IMR-90 (cell line): ENCODE measurements around the gene RUNX2. TPM values are rescaled to one million over a fixed set of nuclear protein-coding genes. Genes with fewer than 3 reads are reported as not detected.

Experiments
- ATAC-seq: fragments of 200-7000 bp; cut with Tn5 transposase; 2 replicates; pipeline ENCODE4 v1.9.1; 2020; ENCODE audit warnings: low read depth, mild to moderate bottlenecking, moderate library complexity
- BruUV-seq: library from RNA; stranded (reverse); fragments of 400-500 nt; replicated peaks from 2 replicates; lab custom pipeline; 2021; lab: Mats Ljungman, UMichigan
- CTCF ChIA-PET: fragments of 300-600 bp; formaldehyde crosslinking; extraction: SDS; loops from one replicate; lab custom pipeline; 2021; ENCODE audit warnings: antibody characterized with exemption; lab: Yijun Ruan, JAX
- POLR2A ChIA-PET: fragments of 300-600 bp; sonication (Branson Sonifier 250); formaldehyde crosslinking; loops from one replicate; lab custom pipeline; 2022; ENCODE audit warnings: antibody characterized with exemption; ENCODE audit not compliant: unreplicated experiment; lab: Charles Lee
- DNase-seq: peaks from one replicate; pipeline ENCODE4 v3.0.0; 2013
- H2AFZ ChIP-seq: replicated peaks from 2 replicates; pipeline ENCODE3; 2013; ENCODE audit warnings: low read length, mild to moderate bottlenecking; ENCODE audit not compliant: poor library complexity
- H2AK5ac ChIP-seq: 2 replicates; pipeline ENCODE4 v1.6.1; 2013; ENCODE audit warnings: low read depth, low read length, inconsistent platforms
- H2AK9ac ChIP-seq: replicated peaks from 2 replicates; pipeline ENCODE3; 2013; ENCODE audit warnings: mild to moderate bottlenecking, low read depth, low read length, moderate library complexity; ENCODE audit not compliant: poor library complexity
- H2BK120ac ChIP-seq: 2 replicates; pipeline ENCODE4 v1.6.1; 2013; ENCODE audit warnings: low read depth, low read length, inconsistent platforms
- H2BK15ac ChIP-seq: 3 replicates; pipeline ENCODE4 v1.6.1; 2013; ENCODE audit warnings: low read depth, low read length, inconsistent platforms
- H2BK20ac ChIP-seq: 2 replicates; pipeline ENCODE4 v1.6.1; 2013; ENCODE audit warnings: low read depth, mild to moderate bottlenecking, inconsistent platforms, low read length, moderate library complexity
- H2BK5ac ChIP-seq: 2 replicates; pipeline ENCODE4 v1.6.1; 2013; ENCODE audit warnings: mild to moderate bottlenecking, low read depth, low read length, inconsistent platforms; ENCODE audit not compliant: poor library complexity, severe bottlenecking
- H3K14ac ChIP-seq: replicated peaks from 2 replicates; pipeline ENCODE4 v1.6.1; 2013; ENCODE audit warnings: low read depth, low read length, inconsistent platforms
- H3K18ac ChIP-seq: 2 replicates; pipeline ENCODE4 v1.6.1; 2013; ENCODE audit warnings: low read depth, low read length, control low read depth
- H3K23ac ChIP-seq: 2 replicates; pipeline ENCODE4 v1.6.1; 2013; ENCODE audit warnings: low read depth, low read length, inconsistent platforms
- H3K27ac ChIP-seq: 2 replicates; pipeline ENCODE4 v1.5.1; 2013; ENCODE audit warnings: mild to moderate bottlenecking, control low read depth, low read length; ENCODE audit not compliant: insufficient read depth
- H3K27me3 ChIP-seq: 2 replicates; pipeline ENCODE4 v1.6.1; 2013; ENCODE audit warnings: low read length; ENCODE audit not compliant: control insufficient read depth, insufficient read depth
- H3K36me3 ChIP-seq: 2 replicates; pipeline ENCODE4 v1.6.1; 2013; ENCODE audit warnings: low read length, mixed read lengths; ENCODE audit not compliant: control insufficient read depth, insufficient read depth
- H3K4ac ChIP-seq: 2 replicates; pipeline ENCODE4 v1.6.1; 2013; ENCODE audit warnings: low read depth, low read length, inconsistent platforms
- H3K4me1 ChIP-seq: 2 replicates; pipeline ENCODE4 v1.6.1; 2013; ENCODE audit warnings: low read length, mixed read lengths; ENCODE audit not compliant: control insufficient read depth, insufficient read depth
- H3K4me2 ChIP-seq: 2 replicates; pipeline ENCODE4 v1.6.1; 2013; ENCODE audit warnings: low read depth, mild to moderate bottlenecking, control low read depth, low read length, moderate library complexity
- H3K4me3 ChIP-seq: 2 replicates; pipeline ENCODE4 v1.5.1; 2013; ENCODE audit warnings: low read depth, mild to moderate bottlenecking, control low read depth, low read length, moderate library complexity; ENCODE audit not compliant: insufficient read depth
- H3K56ac ChIP-seq: 2 replicates; pipeline ENCODE4 v1.6.1; 2013; ENCODE audit warnings: low read length, inconsistent platforms; ENCODE audit not compliant: insufficient read depth; ENCODE audit errors: extremely low read depth
- H3K79me1 ChIP-seq, 2 experiments: 2 replicates each; pipeline ENCODE4 v1.6.1; 2013; ENCODE audit warnings: low read length in 2 of 2, inconsistent platforms in 1 of 2, low read depth in 1 of 2
- H3K9ac ChIP-seq: 2 replicates; pipeline ENCODE4 v1.6.1; 2013; ENCODE audit warnings: low read depth, low read length, control low read depth
- H3K9me1 ChIP-seq: 2 replicates; pipeline ENCODE4 v1.6.1; 2013; ENCODE audit warnings: low read length, inconsistent platforms; ENCODE audit not compliant: insufficient read depth
- H3K9me3 ChIP-seq: 2 replicates; pipeline ENCODE4 v1.6.1; 2013; ENCODE audit warnings: low read length; ENCODE audit not compliant: control insufficient read depth, insufficient read depth
- H4K20me1 ChIP-seq: 2 replicates; pipeline ENCODE4 v1.6.1; 2013; ENCODE audit warnings: low read length, inconsistent platforms; ENCODE audit not compliant: insufficient read depth
- H4K5ac ChIP-seq: 2 replicates; pipeline ENCODE4 v1.6.1; 2013; ENCODE audit warnings: mild to moderate bottlenecking, low read depth, low read length, control low read depth
- H4K8ac ChIP-seq, 2 experiments: 2 replicates each; pipeline ENCODE4 v1.6.1; 2013; ENCODE audit warnings: low read depth in 2 of 2, low read length in 2 of 2, control low read depth in 1 of 2, inconsistent platforms in 1 of 2
- H4K91ac ChIP-seq: 2 replicates; pipeline ENCODE4 v1.6.1; 2013; ENCODE audit warnings: low read depth, low read length, inconsistent platforms; ENCODE audit not compliant: insufficient read depth
- CEBPB ChIP-seq: IDR thresholded peaks from 2 replicates; pipeline ENCODE4 v1.6.1; 2012; ENCODE audit warnings: low read depth, low read length, improper control_type of control experiment
- POLR2A ChIP-seq: IDR thresholded peaks from 2 replicates; pipeline ENCODE4 v1.6.1; 2012; ENCODE audit warnings: mild to moderate bottlenecking, low read depth, low read length
- SMC3 ChIP-seq: fragments of 150-350 bp; IDR thresholded peaks from 2 replicates; pipeline ENCODE4 v1.6.1; 2016; ENCODE audit warnings: low read depth, mild to moderate bottlenecking, antibody characterized with exemption, low read length, moderate library complexity
- WGBS, 2 experiments: methylation state at CpG; one replicate each; pipeline versions ENCODE4 v1.1.5 to v1.1.7; 2013; ENCODE audit warnings: missing lambda C conversion rate in 2 of 2; ENCODE audit not compliant: insufficient read length in 1 of 2; ENCODE audit errors: extremely low coverage in 2 of 2; 5-methylcytosine and 5-hydroxymethylcytosine counted together
- dilution Hi-C: fragments of 300-500 bp; cut with HindIII; formaldehyde crosslinking; loops from one replicate; pipeline ENCODE4 v1.14.3; 2018; ENCODE audit warnings: low sequenced_read_pairs; ENCODE audit not compliant: unreplicated experiment
- in situ Hi-C: fragments of 300-500 bp; cut with MboI; formaldehyde crosslinking; loops from 3 replicates; pipeline ENCODE4 v1.14.3; 2019; ENCODE audit warnings: low sequenced_read_pairs, inconsistent platforms, mixed read lengths
- intact Hi-C: fragments of 100-400 bp; cut with micrococcal nuclease; formaldehyde crosslinking; loops from 2 replicates; pipeline ENCODE4 v1.10.0; 2022
- polyA plus RNA-seq, 3 experiments: library from polyadenylated mRNA; depleted of rRNA; stranded (reverse); fragments of >200 nt; gene quantifications; 2 replicates each; pipeline ENCODE4 v1.2.3, GENCODE V29; 2012; ENCODE audit warnings: low replicate concordance in 1 of 3
- total RNA-seq: library from RNA; depleted of rRNA; stranded (reverse); fragments of >200 nt; gene quantifications from 2 replicates; pipeline ENCODE4 v1.2.3, GENCODE V29; 2012
- TF ChIP-seq, protein P1 (sequence below): fragments of 150-350 bp; IDR thresholded peaks from 2 replicates; pipeline ENCODE4 v1.6.1; 2017; ENCODE audit warnings: mild to moderate bottlenecking, antibody characterized with exemption, low read length, low read depth
- TF ChIP-seq, protein P2 (sequence below): conservative IDR thresholded peaks from 2 replicates; pipeline ENCODE4 v1.5.1; 2012; ENCODE audit warnings: mild to moderate bottlenecking, low read depth, low read length, improper control_type of control experiment

The RUNX2 gene
- total and polyA plus RNA-seq, 2 of the 4 experiments (the other 2 are of a cell fraction) = 2.3 to 4.7 TPM

DNA sequence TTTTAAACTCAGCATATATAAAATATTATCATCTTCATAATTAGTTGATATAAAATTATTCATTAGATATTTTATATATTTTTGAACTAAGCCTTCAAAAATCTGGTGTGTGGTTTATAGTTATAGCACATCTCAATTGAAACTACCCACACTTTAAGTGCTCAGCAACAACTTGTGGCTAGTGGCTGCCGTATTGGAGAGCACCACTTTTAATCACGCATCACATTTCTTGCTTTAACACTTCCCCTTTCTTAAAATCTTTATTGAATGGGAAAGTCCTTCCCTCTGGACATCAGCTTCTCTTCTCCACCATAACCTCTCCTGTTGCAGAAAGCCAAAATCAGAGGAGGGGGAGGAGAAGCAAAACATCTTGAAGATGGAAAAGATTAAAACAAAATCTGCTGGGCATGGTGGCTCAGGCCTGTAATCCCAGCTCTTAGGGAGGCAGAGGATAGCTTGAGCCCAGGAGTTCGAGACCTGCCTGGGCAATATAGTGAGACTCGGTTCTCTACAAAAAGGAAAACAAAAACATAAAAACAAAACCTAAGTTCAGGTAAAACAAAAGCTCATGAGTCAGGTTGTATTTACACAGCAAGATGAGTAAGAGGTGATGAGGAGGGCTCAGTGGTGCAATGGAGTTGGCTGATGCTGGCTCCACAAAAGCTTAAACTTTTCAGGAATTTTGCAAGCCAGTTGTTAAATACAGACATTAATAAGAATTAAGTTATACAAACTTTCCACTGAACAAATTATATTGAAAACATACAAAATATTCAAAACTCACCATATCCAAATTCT, 286.6 kb downstream of the RUNX2 start:
- no peaks in the 10 kb centered on the region for H3K27me3 ChIP-seq
- no peak overlapping the region for H2BK20ac ChIP-seq
- no peak overlapping the region for H4K91ac ChIP-seq
- no peak overlapping the region for H3K4me3 ChIP-seq
- POLR2A ChIA-PET = no interaction called here
- BruUV-seq = no TSS peak
- H4K20me1 ChIP-seq = no peaks in the 10 kb centered on the region
- no peaks in the 10 kb centered on the region for H3K4me1 ChIP-seq
- no peaks in the 10 kb centered on the region for H3K36me3 ChIP-seq
- H3K4ac ChIP-seq = no peak overlapping the region
- intact Hi-C loops (no loop called here), in situ Hi-C loops (no loop called here), dilution Hi-C loops (no loop called here)
- no peak overlapping the region for H3K9ac ChIP-seq
- WGBS, 2 experiments = no CpG with 5 or more reads among the region's 4 CpGs
- no peak overlapping the region for H2BK15ac ChIP-seq
- no peak overlapping the region for H2AFZ ChIP-seq
- no peaks in the 10 kb centered on the region for H3K9me1 ChIP-seq
- ATAC-seq (no peak), DNase-seq (peak; percentile 38)
- H3K56ac ChIP-seq = no peak overlapping the region
- H3K23ac ChIP-seq = no peak overlapping the region
- H4K5ac ChIP-seq = no peak overlapping the region
- no peak overlapping the region for H3K14ac ChIP-seq
- no peak overlapping the region for H4K8ac ChIP-seq
- CTCF ChIA-PET = no interaction called here
- H3K79me1 ChIP-seq = no peaks in the 10 kb centered on the region
- H3K9me3 ChIP-seq = no peaks in the 10 kb centered on the region
- no peak overlapping the region for H2BK5ac ChIP-seq
- H2BK120ac ChIP-seq = no peak overlapping the region
- TF ChIP-seq POLR2A (no peak), SMC3 (no peak), CEBPB (peak; percentile 35; the same call in 1 of the 2 replicates)
- TF ChIP-seq, protein P1, sequence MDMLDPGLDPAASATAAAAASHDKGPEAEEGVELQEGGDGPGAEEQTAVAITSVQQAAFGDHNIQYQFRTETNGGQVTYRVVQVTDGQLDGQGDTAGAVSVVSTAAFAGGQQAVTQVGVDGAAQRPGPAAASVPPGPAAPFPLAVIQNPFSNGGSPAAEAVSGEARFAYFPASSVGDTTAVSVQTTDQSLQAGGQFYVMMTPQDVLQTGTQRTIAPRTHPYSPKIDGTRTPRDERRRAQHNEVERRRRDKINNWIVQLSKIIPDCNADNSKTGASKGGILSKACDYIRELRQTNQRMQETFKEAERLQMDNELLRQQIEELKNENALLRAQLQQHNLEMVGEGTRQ = no peak
- TF ChIP-seq, protein P2, sequence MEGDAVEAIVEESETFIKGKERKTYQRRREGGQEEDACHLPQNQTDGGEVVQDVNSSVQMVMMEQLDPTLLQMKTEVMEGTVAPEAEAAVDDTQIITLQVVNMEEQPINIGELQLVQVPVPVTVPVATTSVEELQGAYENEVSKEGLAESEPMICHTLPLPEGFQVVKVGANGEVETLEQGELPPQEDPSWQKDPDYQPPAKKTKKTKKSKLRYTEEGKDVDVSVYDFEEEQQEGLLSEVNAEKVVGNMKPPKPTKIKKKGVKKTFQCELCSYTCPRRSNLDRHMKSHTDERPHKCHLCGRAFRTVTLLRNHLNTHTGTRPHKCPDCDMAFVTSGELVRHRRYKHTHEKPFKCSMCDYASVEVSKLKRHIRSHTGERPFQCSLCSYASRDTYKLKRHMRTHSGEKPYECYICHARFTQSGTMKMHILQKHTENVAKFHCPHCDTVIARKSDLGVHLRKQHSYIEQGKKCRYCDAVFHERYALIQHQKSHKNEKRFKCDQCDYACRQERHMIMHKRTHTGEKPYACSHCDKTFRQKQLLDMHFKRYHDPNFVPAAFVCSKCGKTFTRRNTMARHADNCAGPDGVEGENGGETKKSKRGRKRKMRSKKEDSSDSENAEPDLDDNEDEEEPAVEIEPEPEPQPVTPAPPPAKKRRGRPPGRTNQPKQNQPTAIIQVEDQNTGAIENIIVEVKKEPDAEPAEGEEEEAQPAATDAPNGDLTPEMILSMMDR = no peak
- 0 out of 2 replicates have a peak overlapping the region, but pooled peaks have one; percentile 8 for H2AK5ac ChIP-seq
- H3K18ac ChIP-seq = no peak overlapping the region
- H3K27ac ChIP-seq = no peak overlapping the region
- H2AK9ac ChIP-seq = no peak overlapping the region
- no peak overlapping the region for H3K4me2 ChIP-seq
